GM21717 (cell line): ENCODE results near the gene MAGI2.

Experiments used
- ATAC-seq: cut with Tn5 transposase; IDR thresholded peaks from one replicate; pipeline ENCODE4 v1.9.1; 2021; ENCODE audit warnings: mild to moderate bottlenecking, moderate library complexity; ENCODE audit not compliant: unreplicated experiment

MAGI2 gene

GRCh38 chr7:78760620-78761355 is 692.7 kb downstream of the MAGI2 start:
- no peak for ATAC-seq

- no peak for ATAC-seq
Observed at GRCh38 chr7:78752554-78752953, 700.9 kb downstream of the MAGI2 start.

- no peak for ATAC-seq
Observed at GRCh38 chr7:78751253-78751652, 702.2 kb downstream of the MAGI2 start.

GRCh38 chr7:78749052-78749746 is 704.3 kb downstream of the MAGI2 start:
- ATAC-seq = no peak

GRCh38 chr7:78747592-78747991 is 705.9 kb downstream of the MAGI2 start:
- no peak for ATAC-seq

- ATAC-seq = no peak
Observed at GRCh38 chr7:78746301-78746700, 707.2 kb downstream of the MAGI2 start.

- no peak for ATAC-seq
Observed at GRCh38 chr7:78742694-78743093, 710.8 kb downstream of the MAGI2 start.

GRCh38 chr7:78736548-78736947 is 716.9 kb downstream of the MAGI2 start:
- ATAC-seq = no peak

- ATAC-seq = no peak
Observed at GRCh38 chr7:78734626-78735025, 718.8 kb downstream of the MAGI2 start.

GRCh38 chr7:78720066-78720465 is 733.4 kb downstream of the MAGI2 start:
- ATAC-seq = no peak

GRCh38 chr7:78718212-78718611 is 735.3 kb downstream of the MAGI2 start:
- ATAC-seq = no peak

- no peak for ATAC-seq
Observed at GRCh38 chr7:78716876-78717275, 736.6 kb downstream of the MAGI2 start.

- ATAC-seq = no peak
Observed at GRCh38 chr7:78714356-78714755, 739.1 kb downstream of the MAGI2 start.

GRCh38 chr7:78712111-78712510 is 741.4 kb downstream of the MAGI2 start:
- ATAC-seq = no peak

GRCh38 chr7:78709658-78710057 is 743.8 kb downstream of the MAGI2 start:
- no peak for ATAC-seq

- no peak for ATAC-seq
Observed at GRCh38 chr7:78704504-78704903, 749.0 kb downstream of the MAGI2 start.

GRCh38 chr7:78703391-78703790 is 750.1 kb downstream of the MAGI2 start:
- ATAC-seq = no peak

- ATAC-seq = no peak
Observed at GRCh38 chr7:78702770-78703169, 750.7 kb downstream of the MAGI2 start.

- ATAC-seq = no peak
Observed at GRCh38 chr7:78695826-78696225, 757.6 kb downstream of the MAGI2 start.

- ATAC-seq = no peak
Observed at GRCh38 chr7:78691584-78691983, 761.9 kb downstream of the MAGI2 start.

- ATAC-seq = no peak
Observed at GRCh38 chr7:78690174-78690573, 763.3 kb downstream of the MAGI2 start.

- no peak for ATAC-seq
Observed at GRCh38 chr7:78688376-78688775, 765.1 kb downstream of the MAGI2 start.

- ATAC-seq = no peak
Observed at GRCh38 chr7:78686189-78686588, 767.3 kb downstream of the MAGI2 start.
